Measurements from ENCODE around the gene FOXP2. TPM values are rescaled to one million over a fixed set of nuclear protein-coding genes. Genes with fewer than 3 reads are reported as not detected.

FOXP2 gene
- total and polyA plus RNA-seq, 2 experiments from 2014 or later = 10.0 to 14.7 TPM

DNA sequence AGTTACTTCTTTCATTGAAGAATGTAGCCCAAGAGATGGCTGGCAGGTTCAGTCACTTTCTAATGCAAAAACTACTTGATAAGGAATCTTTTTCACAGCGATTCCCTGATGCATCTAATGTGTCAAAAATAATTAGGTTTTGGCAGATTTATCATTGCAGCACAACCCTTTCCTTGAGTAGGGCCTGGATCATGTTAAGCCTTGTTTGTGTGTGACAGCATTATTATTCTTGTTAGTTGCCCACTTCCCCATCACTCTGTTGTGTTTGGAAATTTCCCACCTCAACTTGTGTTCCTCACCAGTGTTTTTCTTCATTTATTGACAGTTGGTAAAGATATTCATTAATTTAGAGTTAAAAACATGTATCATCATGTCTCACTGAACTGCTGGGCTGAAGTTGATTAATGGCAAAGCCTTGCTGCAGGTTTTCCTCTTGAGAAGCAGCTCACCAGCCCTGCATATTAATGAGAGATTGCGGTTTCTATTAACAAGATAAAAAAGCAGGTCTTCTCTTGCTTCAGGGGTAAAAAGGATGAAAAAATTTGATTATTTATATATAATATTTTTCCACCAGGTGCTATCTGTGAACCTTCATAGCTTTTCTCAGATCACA lies 273.9 kb downstream of the FOXP2 start:
- Histone ChIP-seq H3K9me3 (ENCODE audit: low read depth) (no peaks in the 10 kb centered on the region), H3K79me2 (no peaks in the 10 kb centered on the region), H3K27ac (no peak overlapping the region), H3K4me3 (no peak overlapping the region), H3K4me1 (ENCODE audit: insufficient read depth) (no peaks in the 10 kb centered on the region), H3K36me3 (replicated peaks; ENCODE audit: insufficient read depth, low read depth) (no peaks in the 10 kb centered on the region), H4K20me1 (ENCODE audit: insufficient read depth, poor library complexity, severe bottlenecking) (no peaks in the 10 kb centered on the region), H3K9me2 (replicated peaks; ENCODE audit: insufficient read depth) (no peaks in the 10 kb centered on the region), H3K27me3 (no peaks in the 10 kb centered on the region), H3K4me2 (no peak overlapping the region), H2AFZ (no peak overlapping the region)
- TF ChIP-seq CTCF (IDR thresholded peaks at IDR 0.05; ENCODE audit: poor library complexity) = no peak
- TF ChIP-seq EZH2phosphoT487 (IDR thresholded peaks at IDR 0.05; ENCODE audit: low read depth, severe bottlenecking, unreplicated experiment) = no peak
- TF ChIP-seq EZH2 (IDR thresholded peaks at IDR 0.05; ENCODE audit: borderline replicate concordance) = no peak
- no peak for DNase-seq (ENCODE audit: low spot score)
- 52% methylated on average over 2 of the region's 2 CpGs for WGBS (ENCODE audit: low lambda C conversion rate, missing lambda C conversion rate)

GRCh38 chr7:114689406-114689805 lies 274.8 kb downstream of the FOXP2 start:
- Histone ChIP-seq H3K9me2 (replicated peaks; ENCODE audit: insufficient read depth) (no peaks in the 10 kb centered on the region), H3K36me3 (replicated peaks; ENCODE audit: insufficient read depth, low read depth) (no peaks in the 10 kb centered on the region), H3K27ac (no peak overlapping the region), H4K20me1 (ENCODE audit: insufficient read depth, poor library complexity, severe bottlenecking) (no peaks in the 10 kb centered on the region), H3K4me2 (no peak overlapping the region), H3K4me3 (no peak overlapping the region), H2AFZ (no peak overlapping the region), H3K4me1 (ENCODE audit: insufficient read depth) (no peaks in the 10 kb centered on the region), H3K9me3 (ENCODE audit: low read depth) (no peaks in the 10 kb centered on the region), H3K79me2 (no peaks in the 10 kb centered on the region), H3K27me3 (no peaks in the 10 kb centered on the region)
- TF ChIP-seq EZH2 (IDR thresholded peaks at IDR 0.05; ENCODE audit: borderline replicate concordance) = no peak
- TF ChIP-seq CTCF (IDR thresholded peaks at IDR 0.05; ENCODE audit: poor library complexity) = no peak
- no peak for TF ChIP-seq EZH2phosphoT487 (IDR thresholded peaks at IDR 0.05; ENCODE audit: low read depth, severe bottlenecking, unreplicated experiment)
- WGBS (ENCODE audit: low lambda C conversion rate, missing lambda C conversion rate) = 75% methylated on average over 3 of the region's 3 CpGs
- DNase-seq (ENCODE audit: low spot score) = no peak

- TF ChIP-seq EZH2 (IDR thresholded peaks at IDR 0.05; ENCODE audit: borderline replicate concordance) (no peak), CTCF (IDR thresholded peaks at IDR 0.05; ENCODE audit: poor library complexity) (no peak), EZH2phosphoT487 (IDR thresholded peaks at IDR 0.05; ENCODE audit: low read depth, severe bottlenecking, unreplicated experiment) (no peak)
- Histone ChIP-seq H3K4me2 (no peak overlapping the region), H3K9me2 (replicated peaks; ENCODE audit: insufficient read depth) (no peaks in the 10 kb centered on the region), H2AFZ (no peak overlapping the region), H4K20me1 (ENCODE audit: insufficient read depth, poor library complexity, severe bottlenecking) (no peaks in the 10 kb centered on the region), H3K27me3 (no peaks in the 10 kb centered on the region), H3K79me2 (no peaks in the 10 kb centered on the region), H3K4me3 (no peak overlapping the region), H3K27ac (no peak overlapping the region), H3K36me3 (replicated peaks; ENCODE audit: insufficient read depth, low read depth) (no peaks in the 10 kb centered on the region), H3K9me3 (ENCODE audit: low read depth) (no peaks in the 10 kb centered on the region), H3K4me1 (ENCODE audit: insufficient read depth) (no peaks in the 10 kb centered on the region)
- no peak for DNase-seq (ENCODE audit: low spot score)
- WGBS (ENCODE audit: low lambda C conversion rate, missing lambda C conversion rate) = 88% methylated on average over 6 of the region's 6 CpGs
Observed at GRCh38 chr7:114691605-114692004, 277.0 kb downstream of the FOXP2 start.
